Nucleus accumbens (tissue), 56 donors: ENCODE measurements around the gene GAS2L1.

Source experiments
- DNase-seq, 56 donors: peaks; one replicate each; lab custom pipeline; 2025; lab: John Stamatoyannopoulos, UW

The GAS2L1 gene

DNA sequence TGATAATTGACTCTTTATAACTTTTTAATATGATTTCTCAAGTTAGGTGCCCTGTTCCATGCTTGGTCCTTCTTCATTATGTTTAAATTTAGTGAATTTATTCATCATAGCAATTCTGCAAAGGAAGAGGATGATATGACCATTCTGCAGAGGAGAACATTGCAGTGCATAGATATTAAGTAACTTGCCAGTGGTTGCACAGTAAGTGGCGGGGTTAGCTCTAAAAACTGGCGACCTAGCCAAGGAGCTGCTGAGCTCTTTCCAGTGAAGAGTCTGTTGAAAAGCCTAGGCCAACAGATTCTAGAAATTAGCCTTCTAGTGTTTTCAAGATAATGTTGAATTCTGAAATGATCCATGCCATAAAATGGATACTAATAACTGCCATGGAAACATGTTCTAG is 33.8 kb upstream of the GAS2L1 start:
- peak in 1 of 56 donors; percentile 7 for DNase-seq

DNA sequence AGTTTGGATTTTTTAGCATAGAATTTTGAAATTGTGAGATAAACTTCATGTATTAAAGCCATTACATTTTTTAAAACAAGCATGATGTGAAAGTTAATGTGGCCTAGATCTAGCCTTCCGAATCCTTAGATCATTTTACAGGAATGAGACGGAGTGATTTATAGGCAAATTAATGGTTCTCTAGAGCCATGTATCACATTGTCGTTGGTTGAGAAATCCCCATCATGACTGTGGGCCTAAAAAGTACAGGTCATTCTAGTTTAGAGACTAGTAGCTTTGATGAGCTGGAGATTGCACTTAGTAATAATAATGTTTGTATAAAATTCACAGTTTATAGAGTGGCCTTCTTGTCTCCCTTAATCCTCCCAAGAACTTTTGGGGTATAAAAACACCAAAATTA is 31.3 kb upstream of the GAS2L1 start:
- DNase-seq, result no peak

DNA sequence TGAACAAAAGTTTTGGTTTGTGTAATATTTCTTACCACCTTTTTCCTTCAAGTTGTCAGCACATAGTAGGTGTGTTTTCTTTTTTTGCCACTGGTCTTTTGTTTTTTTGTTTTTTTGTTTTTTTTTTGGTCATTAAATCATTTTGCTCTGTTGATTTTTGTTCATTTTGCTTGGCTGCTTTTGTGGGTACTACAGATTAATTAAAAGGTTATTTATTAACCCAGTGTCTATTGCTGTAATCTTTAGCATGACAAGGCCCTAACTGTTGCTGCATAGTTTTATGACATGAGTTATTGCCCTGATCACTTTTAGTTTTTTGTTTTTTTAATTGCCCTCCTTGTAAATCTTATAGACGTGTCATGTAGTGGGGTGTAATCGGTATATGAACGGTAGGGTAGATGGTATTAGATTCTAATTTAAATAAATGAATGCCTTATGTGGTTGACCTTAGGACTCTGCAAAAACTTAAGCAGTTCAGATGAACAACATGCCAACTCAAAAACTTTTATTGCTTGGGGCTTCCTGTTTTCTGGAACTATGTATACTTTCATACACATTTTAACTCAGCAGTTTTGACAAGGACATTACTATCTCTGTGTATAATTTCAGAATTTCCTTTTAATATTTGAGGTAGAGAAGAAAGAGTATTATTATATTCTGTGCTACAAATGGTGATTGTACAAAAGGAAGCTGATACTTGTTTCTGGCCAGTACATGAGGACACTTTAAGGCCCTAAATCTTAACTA is 30.5 kb upstream of the GAS2L1 start:
- DNase-seq, result no peak

DNA sequence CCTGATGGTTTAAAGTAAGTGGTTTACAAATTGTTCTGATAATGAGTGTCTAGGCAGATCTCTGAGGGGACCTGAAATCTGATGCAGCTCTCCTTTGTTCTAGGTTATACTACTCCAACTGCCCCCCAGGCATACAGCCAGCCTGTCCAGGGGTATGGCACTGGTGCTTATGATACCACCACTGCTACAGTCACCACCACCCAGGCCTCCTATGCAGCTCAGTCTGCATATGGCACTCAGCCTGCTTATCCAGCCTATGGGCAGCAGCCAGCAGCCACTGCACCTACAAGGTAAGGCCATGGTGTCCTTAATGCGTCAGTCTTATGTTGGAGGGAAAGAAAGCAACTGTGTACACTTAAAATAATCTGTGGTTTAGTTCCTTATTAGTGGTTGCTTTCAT is 28.5 kb upstream of the GAS2L1 start:
- no peak for DNase-seq

DNA sequence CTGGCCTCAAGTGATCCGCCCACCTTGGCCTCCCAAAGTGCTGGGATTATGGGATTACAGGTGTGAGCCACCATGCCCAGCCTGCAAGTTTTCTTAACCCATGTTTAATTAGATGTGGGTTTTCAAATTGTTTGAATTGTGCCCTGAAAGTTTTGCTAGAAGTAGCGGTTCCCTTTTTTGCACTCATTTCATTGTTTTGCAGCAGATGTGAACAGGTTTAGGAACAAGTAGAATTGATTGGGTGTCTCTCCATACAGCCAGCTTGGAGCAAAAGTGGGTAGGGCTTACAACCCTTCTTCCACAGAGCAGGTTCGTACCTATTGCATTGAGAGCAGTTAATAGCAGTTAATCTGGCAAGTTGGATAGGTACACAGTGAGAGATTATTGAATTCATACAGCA is 22.3 kb upstream of the GAS2L1 start:
- no peak for DNase-seq

DNA sequence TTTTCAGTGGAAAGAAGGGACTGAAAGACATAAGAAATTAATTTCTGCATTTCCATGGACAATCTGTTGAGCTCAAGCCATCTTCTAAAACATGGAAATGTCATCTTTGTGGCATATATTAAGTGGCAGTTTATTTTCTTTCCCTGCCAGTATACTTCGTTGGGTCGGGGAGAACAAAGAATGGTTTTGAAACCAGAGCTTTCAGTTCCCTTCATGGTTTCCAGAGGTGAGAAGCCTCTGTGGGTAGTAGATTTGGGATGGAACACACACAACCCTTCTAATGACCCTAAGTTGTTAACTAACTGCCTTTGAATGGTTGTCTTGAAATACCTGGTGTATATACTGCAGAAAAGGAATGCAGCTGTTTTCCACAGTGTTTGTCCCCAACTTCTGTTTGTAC is 17.6 kb upstream of the GAS2L1 start:
- DNase-seq, result no peak

DNA sequence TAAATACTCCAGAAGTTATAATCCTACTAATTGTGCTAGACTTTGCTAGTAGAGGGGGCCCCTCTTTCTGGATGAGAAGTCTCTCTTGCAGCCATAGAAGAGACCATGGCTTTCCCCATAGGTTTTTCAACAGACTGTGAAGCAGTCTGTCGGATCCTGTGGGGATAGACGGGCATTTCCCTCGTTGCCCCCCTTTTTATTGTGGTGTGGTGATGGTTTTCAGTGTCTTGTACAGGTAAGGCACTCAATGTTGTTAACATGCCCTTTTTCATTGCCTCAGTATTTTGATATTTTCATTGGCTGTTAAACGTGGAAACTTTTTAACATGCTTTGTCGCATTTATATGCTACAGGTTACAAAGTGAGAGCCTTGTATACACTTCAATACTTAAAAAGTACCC is 16.4 kb upstream of the GAS2L1 start:
- DNase-seq, result no peak

DNA sequence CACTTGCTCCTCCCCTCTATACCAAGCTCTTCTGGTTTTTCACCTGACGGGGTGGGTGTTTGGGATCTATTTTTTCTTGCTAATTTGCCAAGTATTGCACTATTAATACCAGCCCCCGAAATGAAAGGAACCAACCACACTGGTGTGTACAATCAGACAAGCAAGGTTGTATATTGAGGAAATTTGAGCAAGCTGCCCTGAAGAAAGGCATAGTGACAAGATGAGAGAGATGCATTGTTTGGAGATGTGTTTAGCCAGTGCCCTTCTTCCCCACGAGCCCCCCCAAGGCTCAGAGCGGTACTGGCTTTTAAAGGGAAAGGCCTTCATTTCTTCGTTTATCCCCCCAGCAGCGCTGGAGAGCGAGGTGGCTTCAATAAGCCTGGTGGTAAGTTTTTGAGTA is 15.2 kb upstream of the GAS2L1 start:
- DNase-seq, result peak in 1 of 56 donors; percentile 36

DNA sequence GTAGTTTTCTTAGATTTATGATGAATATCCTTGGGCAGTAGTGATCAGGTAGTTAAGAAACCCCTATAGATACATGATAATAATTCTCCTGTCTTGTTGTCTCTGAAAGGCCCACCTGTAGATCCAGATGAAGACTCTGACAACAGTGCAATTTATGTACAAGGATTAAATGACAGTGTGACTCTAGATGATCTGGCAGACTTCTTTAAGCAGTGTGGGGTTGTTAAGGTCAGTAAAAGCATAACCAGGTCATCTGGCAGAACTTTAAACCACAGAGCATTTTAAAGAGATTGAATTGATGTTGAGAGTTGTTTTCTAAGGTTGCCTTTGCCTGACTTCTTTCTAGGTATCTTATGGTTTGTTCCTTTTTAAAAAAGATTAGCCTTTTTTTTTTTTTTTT is 14.1 kb upstream of the GAS2L1 start:
- DNase-seq, result no peak

DNA sequence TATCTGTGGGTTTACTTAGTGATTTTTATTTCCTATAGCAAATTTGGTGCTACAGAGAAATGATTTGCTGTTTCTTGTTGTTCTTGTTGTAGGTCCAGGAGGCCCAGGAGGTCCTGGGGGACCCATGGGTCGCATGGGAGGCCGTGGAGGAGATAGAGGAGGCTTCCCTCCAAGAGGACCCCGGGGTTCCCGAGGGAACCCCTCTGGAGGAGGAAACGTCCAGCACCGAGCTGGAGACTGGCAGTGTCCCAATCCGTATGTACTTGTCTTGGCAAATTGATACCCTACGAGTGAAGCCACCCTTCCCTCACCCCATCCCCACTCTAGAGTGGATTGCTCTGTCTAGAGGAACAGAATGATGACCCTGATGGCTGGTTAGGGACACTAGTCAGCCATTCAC is 7.8 kb upstream of the GAS2L1 start:
- DNase-seq, result no peak

DNA sequence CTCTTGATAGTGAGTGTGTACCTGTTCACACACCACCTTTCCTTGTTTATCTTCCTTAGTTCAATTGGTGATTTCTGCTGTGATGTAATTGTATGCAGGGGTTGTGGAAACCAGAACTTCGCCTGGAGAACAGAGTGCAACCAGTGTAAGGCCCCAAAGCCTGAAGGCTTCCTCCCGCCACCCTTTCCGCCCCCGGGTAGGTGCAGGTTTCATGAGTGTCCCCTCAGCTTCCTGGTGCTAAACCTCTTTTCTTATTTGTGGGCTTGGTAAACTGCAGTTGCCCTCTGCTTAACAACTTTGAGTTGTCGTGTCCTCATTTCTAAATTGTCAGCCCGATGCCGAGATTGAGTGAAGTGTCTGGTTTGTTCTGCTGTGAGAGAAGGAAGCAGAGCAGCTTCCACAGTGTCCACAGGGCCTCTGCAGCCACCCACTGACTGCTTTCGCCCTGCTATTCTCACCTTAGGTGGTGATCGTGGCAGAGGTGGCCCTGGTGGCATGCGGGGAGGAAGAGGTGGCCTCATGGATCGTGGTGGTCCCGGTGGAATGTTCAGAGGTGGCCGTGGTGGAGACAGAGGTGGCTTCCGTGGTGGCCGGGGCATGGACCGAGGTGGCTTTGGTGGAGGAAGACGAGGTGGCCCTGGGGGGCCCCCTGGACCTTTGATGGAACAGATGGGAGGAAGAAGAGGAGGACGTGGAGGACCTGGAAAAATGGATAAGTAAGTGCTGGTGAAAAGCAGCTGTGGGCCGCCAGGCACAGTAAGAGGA is 7.1 kb upstream of the GAS2L1 start:
- DNase-seq, result no peak

DNA sequence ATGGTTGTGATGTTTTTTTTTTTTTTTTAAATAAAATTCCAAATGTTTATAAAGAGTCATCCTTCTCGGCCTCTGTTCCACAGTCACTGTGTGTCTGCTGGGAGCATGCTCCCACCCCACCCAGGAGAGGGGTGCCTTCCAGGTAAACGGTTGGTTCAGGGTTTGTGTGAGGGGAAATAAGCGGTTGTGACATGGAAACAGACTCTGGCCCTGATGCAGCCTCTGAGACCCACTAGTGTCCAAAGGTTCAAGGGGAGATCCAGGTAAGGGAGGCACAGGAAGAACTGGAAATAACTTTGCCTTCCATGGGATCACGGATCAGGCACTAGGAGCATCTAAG is 6.0 kb upstream of the GAS2L1 start:
- no peak for DNase-seq

DNA sequence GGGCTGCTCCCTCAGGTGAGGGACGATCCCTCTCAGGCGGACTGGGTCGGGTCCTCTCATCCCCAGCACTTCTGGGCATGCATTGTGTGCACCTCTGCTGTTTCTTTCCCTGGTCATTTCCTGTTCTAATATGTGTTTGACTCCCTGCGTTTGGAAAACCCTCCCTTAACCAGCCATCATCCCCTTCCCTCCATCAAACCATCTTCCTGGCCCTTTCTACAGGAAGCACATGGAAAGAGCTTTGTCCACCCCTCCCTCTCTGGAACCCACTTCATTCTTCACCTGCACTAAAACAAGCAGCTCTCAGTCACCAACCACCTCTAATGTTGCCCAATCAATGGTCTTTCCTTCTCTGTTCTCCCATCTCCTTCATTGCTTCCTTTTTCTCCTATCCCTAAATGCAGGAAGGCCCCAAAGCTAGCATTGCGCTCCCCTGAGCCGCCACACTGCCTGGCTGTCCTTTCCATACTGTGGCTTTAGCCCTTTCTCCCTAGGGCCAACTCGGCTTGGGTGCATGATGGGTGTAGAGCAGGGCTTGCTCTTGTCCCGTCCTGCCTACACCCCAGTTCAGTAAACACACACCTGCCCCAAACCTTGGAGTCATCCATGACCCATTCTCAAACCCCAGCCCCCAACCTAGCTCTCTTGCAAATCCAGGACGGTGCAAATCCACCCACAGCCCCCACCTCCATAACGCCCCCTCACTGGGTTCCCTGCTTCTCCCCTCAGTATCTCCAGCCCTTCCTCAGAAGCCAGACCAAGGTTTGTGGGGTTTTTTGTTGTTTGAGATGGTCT is 5.4 kb upstream of the GAS2L1 start:
- no peak for DNase-seq

DNA sequence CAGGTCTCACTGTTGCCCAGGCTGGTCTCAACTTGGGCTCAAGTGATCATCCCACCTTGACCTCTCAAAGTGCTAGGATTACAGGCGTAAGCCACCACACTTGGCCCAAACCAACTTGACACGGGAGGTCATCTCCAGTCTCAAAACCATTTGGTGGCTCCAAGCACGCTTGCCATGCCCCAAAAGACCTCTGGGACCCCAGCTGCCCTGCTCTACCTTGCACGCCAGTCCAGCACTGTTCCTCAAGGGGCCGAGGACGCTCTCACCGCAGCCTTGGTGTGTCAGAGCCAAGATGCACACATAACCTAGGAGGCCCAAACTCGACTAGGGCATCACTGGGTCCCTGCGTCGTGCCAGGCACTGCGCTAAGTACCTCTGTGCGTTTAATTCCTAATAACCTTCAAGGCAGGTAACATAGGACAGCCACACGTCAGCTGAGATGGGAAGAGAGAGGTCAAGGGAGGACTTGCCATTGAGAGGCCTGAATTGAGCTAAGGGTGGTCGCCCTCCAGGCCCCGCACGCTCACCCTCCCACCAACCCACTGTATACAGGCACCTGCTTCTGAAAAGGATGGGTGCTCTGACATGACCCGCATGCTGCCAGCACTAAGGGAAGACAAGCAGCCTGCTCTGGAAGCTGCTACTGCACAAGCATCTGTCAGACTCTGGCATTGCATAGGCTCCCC is 4.6 kb upstream of the GAS2L1 start:
- DNase-seq, result no peak

DNA sequence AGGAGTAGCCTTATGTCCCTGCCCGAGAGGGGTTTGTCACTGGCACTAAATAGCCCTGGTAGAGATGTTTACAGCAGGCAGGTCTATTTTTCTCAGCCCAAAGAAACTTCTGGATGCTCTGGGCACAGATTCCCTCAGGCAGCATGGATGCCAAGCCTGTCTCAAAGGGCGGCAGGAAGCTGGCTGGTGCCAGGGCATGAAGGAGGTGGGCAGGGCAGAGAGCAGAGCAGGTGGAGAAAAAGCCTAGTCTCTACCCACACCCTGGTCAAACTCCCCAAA is 4.1 kb upstream of the GAS2L1 start:
- peak in 7 of 56 donors; percentile 30 to 45 (median 34) for DNase-seq

DNA sequence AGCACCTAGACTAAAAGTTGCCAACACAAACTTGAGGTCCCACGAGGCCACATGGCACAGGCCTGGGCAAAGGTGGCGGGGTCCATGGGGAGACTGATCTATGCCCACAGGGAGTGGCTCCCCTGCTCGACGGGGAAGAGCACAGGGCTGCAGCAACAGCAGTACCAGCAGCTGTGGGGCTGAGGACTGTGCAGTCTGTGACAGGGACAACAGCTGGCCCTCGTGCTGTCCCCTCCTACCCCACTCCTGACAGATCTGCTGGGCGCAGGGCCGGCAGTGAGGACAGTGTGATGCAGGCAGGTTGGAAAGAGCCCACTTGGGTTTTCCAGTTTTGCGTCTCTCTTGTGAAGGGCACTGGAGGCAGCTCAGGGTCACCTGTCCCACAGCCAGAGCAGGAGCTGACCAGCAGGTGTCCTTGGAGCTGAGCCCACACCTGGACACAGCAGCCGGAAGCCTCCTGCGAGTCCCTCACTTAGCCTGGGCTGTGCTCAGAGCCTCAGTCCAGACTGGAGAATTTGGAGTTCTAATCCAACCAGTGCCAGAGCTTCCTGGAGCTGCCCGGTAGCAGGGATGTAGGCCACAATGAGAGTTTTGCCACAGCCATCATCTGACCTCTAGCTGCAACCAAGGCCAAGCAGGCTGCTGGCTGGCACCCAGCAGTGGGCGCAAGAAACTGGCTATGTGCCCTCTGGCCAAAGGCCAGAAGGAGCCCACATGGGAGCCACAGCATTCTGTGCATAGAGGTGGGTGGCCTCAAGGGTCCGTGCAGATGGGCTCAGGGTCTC is 3.6 kb upstream of the GAS2L1 start:
- DNase-seq, result peak in 8 of 56 donors; percentile 28 to 61 (median 44)

DNA sequence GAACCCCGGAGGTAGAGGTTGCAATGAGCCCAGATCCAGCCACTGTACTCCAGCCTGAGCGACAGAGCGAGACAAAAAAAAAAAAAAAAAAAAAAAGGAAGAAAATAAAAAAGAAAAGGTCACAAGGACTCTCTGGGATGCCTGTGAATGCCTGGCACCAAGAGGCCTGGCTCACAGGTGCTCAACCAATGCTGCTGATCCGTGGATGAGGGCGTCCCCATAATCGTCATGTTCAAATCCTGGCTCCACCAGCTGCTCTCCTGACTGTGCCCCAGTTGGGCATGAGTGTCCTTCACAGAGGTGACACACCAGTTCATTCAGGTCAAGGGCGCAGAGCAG is 645 bp upstream of the GAS2L1 start:
- no peak for DNase-seq

DNA sequence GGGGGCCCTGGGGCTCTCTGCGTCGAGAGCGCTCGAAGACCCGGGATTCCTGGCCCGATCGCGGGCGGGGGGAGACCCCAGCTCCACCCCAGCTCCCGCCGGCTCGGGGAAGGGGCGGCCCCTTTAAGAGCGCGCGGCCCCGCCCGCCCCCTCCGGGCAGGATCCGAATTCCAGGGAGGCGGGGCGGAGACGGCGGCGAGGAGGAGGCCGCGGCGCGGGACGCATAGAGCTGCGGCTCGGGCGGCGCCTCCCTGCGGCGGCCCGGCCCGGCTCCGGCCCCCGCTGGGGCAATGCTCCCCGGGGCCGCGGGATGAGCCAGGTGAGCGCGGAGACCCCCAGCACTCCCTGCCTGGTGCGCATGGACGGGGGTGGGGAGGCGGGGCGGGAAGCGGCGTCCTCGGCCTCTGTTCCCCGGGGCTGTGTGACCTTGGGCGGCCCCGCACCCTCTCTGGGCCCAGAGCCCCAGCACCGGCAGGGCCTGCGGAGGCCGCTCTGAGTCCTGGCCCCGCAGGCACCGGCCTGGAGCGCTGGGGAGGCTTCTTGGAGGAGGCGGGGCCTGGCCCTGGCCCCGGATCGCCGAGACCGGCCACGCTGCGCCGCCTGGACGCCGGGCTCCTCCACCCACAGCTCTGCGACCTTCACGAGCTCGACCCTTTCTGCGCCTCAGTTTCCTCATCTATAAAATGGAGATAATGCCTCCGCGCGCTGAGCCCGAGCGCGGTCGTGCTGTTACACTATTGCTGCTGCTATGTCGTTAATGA is 565 bp downstream of the GAS2L1 start:
- DNase-seq, result peak in 44 of 56 donors; percentile 23 to 83 (median 52)

DNA sequence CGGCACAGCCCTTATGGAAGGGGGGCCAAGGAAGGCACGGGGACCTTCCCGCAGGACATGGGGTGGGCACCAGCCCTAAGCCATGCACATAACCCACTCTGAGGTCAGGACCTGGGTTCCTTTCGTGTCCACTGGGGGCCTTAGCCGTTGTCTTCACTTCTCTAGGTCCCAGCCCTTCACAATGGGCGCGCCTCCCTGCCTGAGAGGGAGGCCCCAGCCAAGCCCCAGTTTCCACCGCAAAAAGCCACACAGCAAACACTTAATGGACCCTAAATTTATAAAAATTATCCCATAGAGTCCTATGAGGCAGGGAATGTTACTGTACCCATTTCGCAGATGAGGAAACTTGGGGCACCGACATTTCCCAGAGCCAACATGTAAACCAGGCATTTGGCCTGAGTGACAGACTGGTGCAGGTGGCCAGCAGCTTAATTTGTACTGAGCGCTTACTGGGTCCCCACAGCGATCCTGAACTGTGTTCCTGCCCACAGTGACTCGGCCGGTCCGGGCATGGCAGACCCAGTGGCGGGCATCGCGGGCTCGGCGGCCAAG is 1.2 kb downstream of the GAS2L1 start:
- no peak for DNase-seq
